Measurements from ENCODE around the gene PLPP7. TPM values are rescaled to one million over a fixed set of nuclear protein-coding genes. Genes with fewer than 3 reads are reported as not detected.

PLPP7 gene
- total RNA-seq, 4 donors from 2014 or later, result 7.8 to 11.1 (median 8.5) TPM

GRCh38 chr9:131271506-131271931, 18.0 kb upstream of the PLPP7 start:
- no peak for TF ChIP-seq CTCF (IDR thresholded peaks at IDR 0.05; ENCODE audit: low read depth)

GRCh38 chr9:131272212-131272611, 17.3 kb upstream of the PLPP7 start:
- no peak for TF ChIP-seq CTCF (IDR thresholded peaks at IDR 0.05; ENCODE audit: low read depth)

- no peak for TF ChIP-seq CTCF (IDR thresholded peaks at IDR 0.05; ENCODE audit: low read depth)
Observed at GRCh38 chr9:131273146-131273855, 16.2 kb upstream of the PLPP7 start.

GRCh38 chr9:131273856-131274673, 15.5 kb upstream of the PLPP7 start:
- TF ChIP-seq CTCF (IDR thresholded peaks at IDR 0.05; ENCODE audit: low read depth), result no peak

- no peak for TF ChIP-seq CTCF (IDR thresholded peaks at IDR 0.05; ENCODE audit: low read depth)
Observed at GRCh38 chr9:131274674-131275331, 14.7 kb upstream of the PLPP7 start.

GRCh38 chr9:131275332-131276093, 14.0 kb upstream of the PLPP7 start:
- TF ChIP-seq CTCF (IDR thresholded peaks at IDR 0.05; ENCODE audit: low read depth), result no peak
